Measurements from ENCODE around the gene CRB2.
"Not testable (repeated sequence)": the region's sequence is repeated elsewhere in the genome, so short reads cannot be mapped to it uniquely, and the experiment has no call there.

The CRB2 gene

GRCh38 chr9:123392802-123393201, 36.8 kb downstream of the CRB2 start:
- no peaks in the 10 kb centered on the region for H3K36me3 ChIP-seq (ENCODE audit: control insufficient read depth, insufficient read depth, low read length)
- 99% methylated on average over 4 of the region's 4 CpGs for WGBS, 2 experiments
- no peak overlapping the region for H3K27ac ChIP-seq (ENCODE audit: insufficient read depth, low read depth, low read length, poor library complexity, severe bottlenecking)
- H3K27me3 ChIP-seq (ENCODE audit: control insufficient read depth, insufficient read depth, low read length, poor library complexity, severe bottlenecking), result no peaks in the 10 kb centered on the region
- H3K4me3 ChIP-seq (ENCODE audit: insufficient read depth, low read depth, low read length), result no peak overlapping the region
- peaks cover 22% of the 10 kb centered on the region for H3K4me1 ChIP-seq (ENCODE audit: control insufficient read depth, insufficient read depth, low read length)
- no peaks in the 10 kb centered on the region for H3K9me3 ChIP-seq (ENCODE audit: control insufficient read depth, low read length)

GRCh38 chr9:123394291-123395235, 38.6 kb downstream of the CRB2 start:
- Histone ChIP-seq H3K4me3 (ENCODE audit: insufficient read depth, low read depth, low read length) (no peak overlapping the region), H3K4me1 (ENCODE audit: control insufficient read depth, insufficient read depth, low read length) (peaks cover 15% of the 10 kb centered on the region), H3K27me3 (ENCODE audit: control insufficient read depth, insufficient read depth, low read length, poor library complexity, severe bottlenecking) (no peaks in the 10 kb centered on the region), H3K36me3 (ENCODE audit: control insufficient read depth, insufficient read depth, low read length) (no peaks in the 10 kb centered on the region), H3K27ac (ENCODE audit: insufficient read depth, low read depth, low read length, poor library complexity, severe bottlenecking) (no peak overlapping the region), H3K9me3 (ENCODE audit: control insufficient read depth, low read length) (no peaks in the 10 kb centered on the region)
- 86 to 88% methylated on average over 16 of the region's 16 CpGs for WGBS, 2 experiments

GRCh38 chr9:123395276-123395688, 39.3 kb downstream of the CRB2 start:
- Histone ChIP-seq H3K27ac (ENCODE audit: insufficient read depth, low read depth, low read length, poor library complexity, severe bottlenecking) (no peak overlapping the region), H3K36me3 (ENCODE audit: control insufficient read depth, insufficient read depth, low read length) (no peaks in the 10 kb centered on the region), H3K9me3 (ENCODE audit: control insufficient read depth, low read length) (no peaks in the 10 kb centered on the region), H3K27me3 (ENCODE audit: control insufficient read depth, insufficient read depth, low read length, poor library complexity, severe bottlenecking) (no peaks in the 10 kb centered on the region), H3K4me3 (ENCODE audit: insufficient read depth, low read depth, low read length) (no peak overlapping the region), H3K4me1 (ENCODE audit: control insufficient read depth, insufficient read depth, low read length) (peaks cover 11% of the 10 kb centered on the region)
- 77 to 84% methylated on average over 5 of the region's 5 CpGs for WGBS, 2 experiments

GRCh38 chr9:123395689-123396511, 39.9 kb downstream of the CRB2 start:
- H3K36me3 ChIP-seq (ENCODE audit: control insufficient read depth, insufficient read depth, low read length), result no peaks in the 10 kb centered on the region
- WGBS, 2 experiments, result 93 to 95% methylated on average over 24 of the region's 24 CpGs
- no peak overlapping the region for H3K27ac ChIP-seq (ENCODE audit: insufficient read depth, low read depth, low read length, poor library complexity, severe bottlenecking)
- no peak overlapping the region for H3K4me3 ChIP-seq (ENCODE audit: insufficient read depth, low read depth, low read length)
- H3K27me3 ChIP-seq (ENCODE audit: control insufficient read depth, insufficient read depth, low read length, poor library complexity, severe bottlenecking), result no peaks in the 10 kb centered on the region
- H3K4me1 ChIP-seq (ENCODE audit: control insufficient read depth, insufficient read depth, low read length), result peaks cover 11% of the 10 kb centered on the region
- H3K9me3 ChIP-seq (ENCODE audit: control insufficient read depth, low read length), result no peaks in the 10 kb centered on the region

GRCh38 chr9:123397975-123398374, 42.0 kb downstream of the CRB2 start:
- Histone ChIP-seq H3K4me3 (ENCODE audit: insufficient read depth, low read depth, low read length) (no peak overlapping the region), H3K27ac (ENCODE audit: insufficient read depth, low read depth, low read length, poor library complexity, severe bottlenecking) (no peak overlapping the region), H3K9me3 (ENCODE audit: control insufficient read depth, low read length) (no peaks in the 10 kb centered on the region), H3K36me3 (ENCODE audit: control insufficient read depth, insufficient read depth, low read length) (no peaks in the 10 kb centered on the region), H3K27me3 (ENCODE audit: control insufficient read depth, insufficient read depth, low read length, poor library complexity, severe bottlenecking) (no peaks in the 10 kb centered on the region), H3K4me1 (ENCODE audit: control insufficient read depth, insufficient read depth, low read length) (peaks cover 20% of the 10 kb centered on the region)
- WGBS, 2 experiments, result 87 to 88% methylated on average over 4 of the region's 4 CpGs

GRCh38 chr9:123398938-123399337, 42.9 kb downstream of the CRB2 start:
- H3K4me3 ChIP-seq (ENCODE audit: insufficient read depth, low read depth, low read length); H3K36me3 ChIP-seq (ENCODE audit: control insufficient read depth, insufficient read depth, low read length); H3K9me3 ChIP-seq (ENCODE audit: control insufficient read depth, low read length); H3K27ac ChIP-seq (ENCODE audit: insufficient read depth, low read depth, low read length, poor library complexity, severe bottlenecking); H3K27me3 ChIP-seq (ENCODE audit: control insufficient read depth, insufficient read depth, low read length, poor library complexity, severe bottlenecking): not testable (repeated sequence)
- 91% methylated on average over 14 of the region's 14 CpGs for WGBS, 2 experiments
- peaks cover 29% of the 10 kb centered on the region for H3K4me1 ChIP-seq (ENCODE audit: control insufficient read depth, insufficient read depth, low read length)

- 72% methylated on average over 11 of the region's 11 CpGs for WGBS, 2 experiments
- Histone ChIP-seq H3K9me3 (ENCODE audit: control insufficient read depth, low read length) (no peaks in the 10 kb centered on the region), H3K27me3 (ENCODE audit: control insufficient read depth, insufficient read depth, low read length, poor library complexity, severe bottlenecking) (peaks cover 6% of the 10 kb centered on the region), H3K27ac (ENCODE audit: insufficient read depth, low read depth, low read length, poor library complexity, severe bottlenecking) (no peak overlapping the region), H3K36me3 (ENCODE audit: control insufficient read depth, insufficient read depth, low read length) (no peaks in the 10 kb centered on the region), H3K4me1 (ENCODE audit: control insufficient read depth, insufficient read depth, low read length) (peaks cover 29% of the 10 kb centered on the region), H3K4me3 (ENCODE audit: insufficient read depth, low read depth, low read length) (no peak overlapping the region)
These were observed 43.9 kb downstream of the CRB2 start for GRCh38 chr9:123399803-123400378.

- no peaks in the 10 kb centered on the region for H3K9me3 ChIP-seq (ENCODE audit: control insufficient read depth, low read length)
- peaks cover 24% of the 10 kb centered on the region for H3K4me1 ChIP-seq (ENCODE audit: control insufficient read depth, insufficient read depth, low read length)
- no peak overlapping the region for H3K4me3 ChIP-seq (ENCODE audit: insufficient read depth, low read depth, low read length)
- peaks cover 6% of the 10 kb centered on the region for H3K27me3 ChIP-seq (ENCODE audit: control insufficient read depth, insufficient read depth, low read length, poor library complexity, severe bottlenecking)
- 89% methylated on average over 13 of the region's 13 CpGs for WGBS, 2 experiments
- no peak overlapping the region for H3K27ac ChIP-seq (ENCODE audit: insufficient read depth, low read depth, low read length, poor library complexity, severe bottlenecking)
- H3K36me3 ChIP-seq (ENCODE audit: control insufficient read depth, insufficient read depth, low read length), result no peaks in the 10 kb centered on the region
These were observed 45.0 kb downstream of the CRB2 start for GRCh38 chr9:123400926-123401503.

- Histone ChIP-seq H3K4me3 (ENCODE audit: insufficient read depth, low read depth, low read length) (no peak overlapping the region), H3K27me3 (ENCODE audit: control insufficient read depth, insufficient read depth, low read length, poor library complexity, severe bottlenecking) (peaks cover 6% of the 10 kb centered on the region), H3K4me1 (ENCODE audit: control insufficient read depth, insufficient read depth, low read length) (peaks cover 26% of the 10 kb centered on the region), H3K9me3 (ENCODE audit: control insufficient read depth, low read length) (no peaks in the 10 kb centered on the region), H3K36me3 (ENCODE audit: control insufficient read depth, insufficient read depth, low read length) (no peaks in the 10 kb centered on the region), H3K27ac (ENCODE audit: insufficient read depth, low read depth, low read length, poor library complexity, severe bottlenecking) (no peak overlapping the region)
- 48 to 49% methylated on average over 9 of the region's 9 CpGs for WGBS, 2 experiments
These were observed 46.0 kb downstream of the CRB2 start for GRCh38 chr9:123401879-123402513.
